ENCODE data around the gene PSMD3. TPM values are rescaled to one million over a fixed set of nuclear protein-coding genes. Genes with fewer than 3 reads are reported as not detected.

The PSMD3 gene
- total and polyA plus RNA-seq, 3 donors from 2014 or later = 112 to 129 (median 128) TPM

DNA sequence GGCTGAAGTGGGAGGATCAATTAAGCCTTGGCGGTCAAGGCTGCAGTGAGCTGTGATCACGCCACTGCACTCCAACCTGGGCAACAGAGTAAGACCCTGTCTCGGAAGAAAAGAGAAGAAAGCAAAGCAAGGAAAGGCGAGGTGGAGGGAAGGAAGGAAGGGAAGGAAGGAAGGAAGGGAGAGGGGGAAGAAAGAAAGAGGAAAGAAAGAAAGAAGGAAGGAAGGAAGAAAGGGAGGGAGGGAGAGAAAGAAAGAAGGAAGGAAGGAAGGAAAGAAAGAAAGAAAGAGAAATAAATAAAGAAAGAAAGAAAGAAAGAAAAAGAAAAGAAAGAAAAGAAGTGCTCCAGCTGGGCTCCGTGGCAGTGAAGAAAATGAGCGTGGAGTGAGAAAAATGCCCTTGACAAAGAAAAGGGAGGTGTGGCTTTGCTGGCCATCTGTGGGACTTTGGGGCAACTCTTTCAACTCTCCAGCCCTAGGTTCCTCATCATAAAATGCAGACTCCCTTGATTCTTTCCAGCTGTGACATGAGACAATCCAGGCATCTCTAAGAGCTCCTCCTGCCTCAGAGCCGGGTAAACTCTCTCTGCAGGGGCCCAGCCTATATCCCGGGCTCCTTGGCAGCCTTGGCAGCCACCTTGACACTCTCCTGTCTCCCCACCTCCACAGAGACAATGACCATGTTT, 15.4 kb upstream of the PSMD3 start:
- Histone ChIP-seq H3K4me1 (no peaks in the 10 kb centered on the region), H3K27ac (no peak overlapping the region), H3K36me3 (ENCODE audit: low read depth, missing control alignments) (no peaks in the 10 kb centered on the region), H3K27me3 (no peaks in the 10 kb centered on the region), H3K9me3 (no peaks in the 10 kb centered on the region), H3K4me3 (no peak overlapping the region)
- WGBS, 2 donors = 64 to 66% methylated on average over 8 of the region's 8 CpGs
- TF ChIP-seq, protein P1, sequence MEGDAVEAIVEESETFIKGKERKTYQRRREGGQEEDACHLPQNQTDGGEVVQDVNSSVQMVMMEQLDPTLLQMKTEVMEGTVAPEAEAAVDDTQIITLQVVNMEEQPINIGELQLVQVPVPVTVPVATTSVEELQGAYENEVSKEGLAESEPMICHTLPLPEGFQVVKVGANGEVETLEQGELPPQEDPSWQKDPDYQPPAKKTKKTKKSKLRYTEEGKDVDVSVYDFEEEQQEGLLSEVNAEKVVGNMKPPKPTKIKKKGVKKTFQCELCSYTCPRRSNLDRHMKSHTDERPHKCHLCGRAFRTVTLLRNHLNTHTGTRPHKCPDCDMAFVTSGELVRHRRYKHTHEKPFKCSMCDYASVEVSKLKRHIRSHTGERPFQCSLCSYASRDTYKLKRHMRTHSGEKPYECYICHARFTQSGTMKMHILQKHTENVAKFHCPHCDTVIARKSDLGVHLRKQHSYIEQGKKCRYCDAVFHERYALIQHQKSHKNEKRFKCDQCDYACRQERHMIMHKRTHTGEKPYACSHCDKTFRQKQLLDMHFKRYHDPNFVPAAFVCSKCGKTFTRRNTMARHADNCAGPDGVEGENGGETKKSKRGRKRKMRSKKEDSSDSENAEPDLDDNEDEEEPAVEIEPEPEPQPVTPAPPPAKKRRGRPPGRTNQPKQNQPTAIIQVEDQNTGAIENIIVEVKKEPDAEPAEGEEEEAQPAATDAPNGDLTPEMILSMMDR (IDR thresholded peaks at IDR 0.05) = no peak
- TF ChIP-seq POLR2A (IDR thresholded peaks at IDR 0.05) = no peak
- DNase-seq = no peak
- intact Hi-C loops (cut with DNase I; ENCODE audit: low total_unique reads) = no loop called here

DNA sequence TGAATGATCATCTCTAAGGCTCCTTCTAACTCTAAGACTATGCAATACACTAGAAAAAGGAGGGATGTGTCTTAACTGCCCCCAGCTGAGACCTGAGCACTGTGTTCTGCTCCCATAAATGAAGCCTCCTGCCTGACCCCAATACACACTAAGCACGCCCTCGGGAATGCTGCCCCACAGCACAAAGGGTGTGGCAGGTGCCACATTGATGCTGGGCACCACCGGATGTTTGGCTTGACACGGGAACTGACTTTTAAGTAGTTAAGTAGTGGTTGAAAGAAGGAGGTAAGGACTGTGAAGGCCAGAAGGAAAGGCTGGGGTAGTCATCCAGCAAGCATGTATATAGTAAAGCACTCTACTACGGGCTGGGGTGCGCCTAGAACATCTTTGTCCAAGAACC, 13.8 kb upstream of the PSMD3 start:
- H3K36me3 ChIP-seq (ENCODE audit: low read depth, missing control alignments) = no peaks in the 10 kb centered on the region
- no peak overlapping the region for H3K27ac ChIP-seq
- no peaks in the 10 kb centered on the region for H3K9me3 ChIP-seq
- intact Hi-C loops (cut with DNase I; ENCODE audit: low total_unique reads) = no loop called here
- no peaks in the 10 kb centered on the region for H3K27me3 ChIP-seq
- DNase-seq = no peak
- no peak for TF ChIP-seq POLR2A (IDR thresholded peaks at IDR 0.05)
- TF ChIP-seq, protein P1 (IDR thresholded peaks at IDR 0.05) = no peak
- H3K4me1 ChIP-seq = no peaks in the 10 kb centered on the region
- no peak overlapping the region for H3K4me3 ChIP-seq
- 87 to 94% methylated on average over 6 of the region's 6 CpGs for WGBS, 2 donors

DNA sequence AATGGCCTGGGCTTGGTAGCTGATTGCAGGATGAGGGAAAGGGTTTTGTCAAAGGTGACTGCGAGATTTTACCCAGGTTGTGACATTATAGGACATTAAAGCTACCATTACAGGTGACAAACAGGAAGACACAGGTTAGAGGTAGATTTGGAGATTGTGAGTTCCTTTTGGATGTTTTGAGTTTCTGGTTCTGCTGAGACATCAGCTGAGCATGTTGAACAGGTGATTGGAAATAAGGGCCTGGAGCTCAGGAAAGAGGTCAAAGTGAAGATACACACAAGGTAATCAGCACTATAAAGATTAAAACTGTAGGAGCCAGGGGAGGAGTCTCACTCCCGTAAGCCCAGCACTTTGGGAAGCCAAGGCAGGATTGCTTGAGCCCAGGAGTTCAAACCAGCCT, 11.8 kb upstream of the PSMD3 start:
- no peaks in the 10 kb centered on the region for H3K9me3 ChIP-seq
- WGBS, 2 donors = 81 to 86% methylated on average over 2 of the region's 2 CpGs
- H3K4me1 ChIP-seq = no peaks in the 10 kb centered on the region
- H3K27me3 ChIP-seq = no peaks in the 10 kb centered on the region
- no peak overlapping the region for H3K4me3 ChIP-seq
- DNase-seq = no peak
- TF ChIP-seq, protein P1 (IDR thresholded peaks at IDR 0.05) = no peak
- no peak for TF ChIP-seq POLR2A (IDR thresholded peaks at IDR 0.05)
- intact Hi-C loops (cut with DNase I; ENCODE audit: low total_unique reads) = no loop called here
- H3K27ac ChIP-seq = no peak overlapping the region
- no peaks in the 10 kb centered on the region for H3K36me3 ChIP-seq (ENCODE audit: low read depth, missing control alignments)

DNA sequence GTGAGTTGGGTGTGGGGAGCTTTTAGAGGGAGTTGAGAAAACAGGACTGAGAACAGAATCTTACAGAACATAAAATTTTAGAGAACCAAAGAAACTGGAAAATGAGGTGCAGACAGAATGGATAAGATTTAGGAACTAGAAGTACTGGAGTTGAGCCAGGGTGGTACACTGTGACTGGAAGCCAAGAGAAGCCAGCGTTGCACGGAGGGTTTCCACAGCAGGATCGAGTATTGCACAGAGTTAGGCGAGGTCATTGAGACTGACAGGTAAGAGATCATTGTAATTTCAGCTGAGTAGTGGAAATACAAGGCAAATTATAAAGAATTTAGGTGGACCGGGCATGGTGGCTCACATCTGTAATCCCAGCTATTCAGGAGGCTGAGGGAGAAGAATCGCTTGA, 11.2 kb upstream of the PSMD3 start:
- intact Hi-C loops (cut with DNase I; ENCODE audit: low total_unique reads) = no loop called here
- no peaks in the 10 kb centered on the region for H3K36me3 ChIP-seq (ENCODE audit: low read depth, missing control alignments)
- no peaks in the 10 kb centered on the region for H3K9me3 ChIP-seq
- H3K4me1 ChIP-seq = no peaks in the 10 kb centered on the region
- no peak for DNase-seq
- H3K27ac ChIP-seq = no peak overlapping the region
- WGBS, 2 donors = 71 to 74% methylated on average over 6 of the region's 6 CpGs
- H3K27me3 ChIP-seq = no peaks in the 10 kb centered on the region
- TF ChIP-seq POLR2A (IDR thresholded peaks at IDR 0.05) = no peak
- TF ChIP-seq, protein P1 (IDR thresholded peaks at IDR 0.05) = no peak
- no peak overlapping the region for H3K4me3 ChIP-seq

DNA sequence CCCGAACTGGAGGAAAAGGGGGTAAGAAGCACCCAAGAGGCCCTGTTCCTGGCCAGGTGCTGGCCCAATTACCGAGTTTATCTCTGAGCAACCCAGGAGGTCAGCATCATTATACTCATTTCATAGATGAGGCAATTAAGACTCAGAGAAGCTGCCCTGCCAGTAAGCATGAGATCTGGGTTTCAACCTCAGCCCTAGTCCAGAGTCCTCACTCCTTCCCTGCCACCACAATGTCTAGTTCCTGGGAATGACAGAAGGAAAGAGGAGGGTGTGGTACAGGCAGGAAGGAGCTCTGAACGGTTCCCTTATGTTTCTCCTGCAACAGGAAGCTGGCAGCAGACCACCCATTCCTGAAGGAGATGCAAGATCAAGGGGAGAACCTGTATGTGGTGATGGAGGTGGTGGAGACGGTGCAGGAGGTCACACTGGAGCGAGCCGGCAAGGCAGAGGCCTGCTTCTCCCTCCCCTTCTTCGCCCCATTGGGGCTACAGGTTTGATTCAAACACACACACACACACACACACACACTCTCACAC, 10.4 kb upstream of the PSMD3 start:
- Histone ChIP-seq H3K4me1 (no peaks in the 10 kb centered on the region), H3K27ac (no peak overlapping the region), H3K36me3 (ENCODE audit: low read depth, missing control alignments) (no peaks in the 10 kb centered on the region), H3K4me3 (no peak overlapping the region), H3K9me3 (no peaks in the 10 kb centered on the region), H3K27me3 (no peaks in the 10 kb centered on the region)
- 68 to 74% methylated on average over 7 of the region's 7 CpGs for WGBS, 2 donors
- no peak for DNase-seq
- no peak for TF ChIP-seq POLR2A (IDR thresholded peaks at IDR 0.05)
- TF ChIP-seq, protein P1 (IDR thresholded peaks at IDR 0.05) = no peak
- intact Hi-C loops (cut with DNase I; ENCODE audit: low total_unique reads) = no loop called here
